NT2/D1 (cell line): ENCODE results near the gene PLXNA4.
"Not testable (repeated sequence)": the region's sequence is repeated elsewhere in the genome, so short reads cannot be mapped to it uniquely, and the experiment has no call there.

Source experiments
- SUZ12 ChIP-seq: IDR thresholded peaks from 2 replicates; pipeline ENCODE4 v1.6.1; 2011; ENCODE audit not compliant: insufficient read length, insufficient read depth; ENCODE audit errors: extremely low read depth
- YY1 ChIP-seq: IDR thresholded peaks from 2 replicates; pipeline ENCODE4 v1.6.1; 2011; ENCODE audit not compliant: insufficient read length, insufficient read depth
- ZNF274 ChIP-seq: IDR thresholded peaks from 2 replicates; pipeline ENCODE4 v1.6.1; 2011; ENCODE audit warnings: mild to moderate bottlenecking, low read depth, low read length

DNA sequence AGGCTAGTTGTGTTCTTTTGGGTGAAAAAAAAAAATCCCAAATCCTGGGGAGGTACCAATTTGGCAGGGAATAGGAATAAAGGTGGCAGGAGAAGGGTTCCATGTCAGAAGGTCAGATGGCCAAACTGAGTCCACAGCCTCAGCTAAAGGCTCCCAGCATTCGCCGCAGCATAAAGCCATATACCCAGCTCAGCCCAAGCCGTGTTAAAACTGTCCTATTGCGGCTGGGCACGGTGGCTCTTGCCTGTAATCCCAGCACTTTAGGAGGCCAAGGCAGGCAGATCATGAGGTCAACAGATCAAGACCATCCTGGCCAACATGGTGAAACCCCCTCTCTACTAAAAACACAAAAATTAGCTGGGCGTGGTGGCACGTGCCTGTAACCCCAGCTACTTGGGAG is 410.6 kb downstream of the PLXNA4 start:
- not testable (repeated sequence) for TF ChIP-seq SUZ12, YY1, ZNF274
